H9 (cell line): ENCODE results near the gene PJA2. TPM values are rescaled to one million over a fixed set of nuclear protein-coding genes. Genes with fewer than 3 reads are reported as not detected.

ENCODE experiments used
- DNase-seq: peaks from one replicate; pipeline ENCODE4 v3.0.0-alpha.2; 2017
- H2AFZ ChIP-seq: one replicate; pipeline ENCODE4 v1.6.1; 2013; ENCODE audit warnings: mild to moderate bottlenecking, low read length, control low read depth, moderate library complexity
- H2AK5ac ChIP-seq: 2 replicates; pipeline ENCODE4 v1.6.1; 2013; ENCODE audit warnings: low read length, control low read depth, mixed read lengths; ENCODE audit not compliant: insufficient read length
- H2BK120ac ChIP-seq: one replicate; pipeline ENCODE4 v1.6.1; 2013; ENCODE audit warnings: low read depth, mild to moderate bottlenecking, low read length, control low read depth, inconsistent platforms; ENCODE audit not compliant: poor library complexity, severe bottlenecking
- H2BK12ac ChIP-seq: 2 replicates; pipeline ENCODE4 v1.6.1; 2013; ENCODE audit warnings: low read length, control low read depth, mixed read lengths, low read depth; ENCODE audit not compliant: insufficient read length
- H2BK15ac ChIP-seq: 2 replicates; pipeline ENCODE4 v1.6.1; 2013; ENCODE audit warnings: low read depth, low read length, control low read depth
- H2BK20ac ChIP-seq: one replicate; pipeline ENCODE4 v1.6.1; 2013; ENCODE audit warnings: low read depth, mild to moderate bottlenecking, low read length, control low read depth, inconsistent platforms; ENCODE audit not compliant: poor library complexity, severe bottlenecking
- H2BK5ac ChIP-seq: 2 replicates; pipeline ENCODE4 v1.6.1; 2013; ENCODE audit warnings: low read length, control low read depth, mixed read lengths; ENCODE audit not compliant: insufficient read length
- H3K14ac ChIP-seq: 2 replicates; pipeline ENCODE4 v1.6.1; 2013; ENCODE audit warnings: low read length, control low read depth; ENCODE audit not compliant: insufficient read depth
- H3K18ac ChIP-seq: 2 replicates; pipeline ENCODE4 v1.6.1; 2013; ENCODE audit warnings: low read depth, mild to moderate bottlenecking, mixed read lengths, low read length, control low read depth; ENCODE audit not compliant: insufficient read length
- H3K23ac ChIP-seq: 2 replicates; pipeline ENCODE4 v1.6.1; 2013; ENCODE audit warnings: low read length, control low read depth, mixed read lengths, low read depth; ENCODE audit not compliant: insufficient read length
- H3K23me2 ChIP-seq: 2 replicates; pipeline ENCODE4 v1.6.1; 2013; ENCODE audit warnings: low read depth, mild to moderate bottlenecking, mixed read lengths, low read length, control low read depth; ENCODE audit not compliant: insufficient read length, poor library complexity, severe bottlenecking
- H3K27ac ChIP-seq: 2 replicates; pipeline ENCODE4 v1.5.1; 2013; ENCODE audit warnings: low read length, control low read depth, mixed read lengths, low read depth; ENCODE audit not compliant: insufficient read length
- H3K27me3 ChIP-seq: 2 replicates; pipeline ENCODE4 v1.6.1; 2013; ENCODE audit warnings: low read length, control low read depth, inconsistent platforms; ENCODE audit not compliant: insufficient read depth
- H3K4ac ChIP-seq: 2 replicates; pipeline ENCODE4 v1.6.1; 2013; ENCODE audit warnings: low read depth, mild to moderate bottlenecking, control low read depth, inconsistent platforms, low read length, moderate library complexity
- H3K4me1 ChIP-seq: 2 replicates; pipeline ENCODE4 v1.6.1; 2013; ENCODE audit warnings: low read length, control low read depth, inconsistent platforms; ENCODE audit not compliant: insufficient read depth
- H3K4me2 ChIP-seq: 2 replicates; pipeline ENCODE4 v1.6.1; 2013; ENCODE audit warnings: low read length, control low read depth, mixed read lengths; ENCODE audit not compliant: insufficient read length, insufficient read depth
- H3K56ac ChIP-seq: 2 replicates; pipeline ENCODE4 v1.6.1; 2013; ENCODE audit warnings: low read depth, mild to moderate bottlenecking, mixed read lengths, low read length, control low read depth; ENCODE audit not compliant: insufficient read length
- H3K79me1 ChIP-seq: 2 replicates; pipeline ENCODE4 v1.6.1; 2013; ENCODE audit warnings: low read depth, mild to moderate bottlenecking, moderate library complexity, low read length, control low read depth, inconsistent platforms; ENCODE audit not compliant: insufficient read depth, poor library complexity, severe bottlenecking
- H3K79me2 ChIP-seq: 2 replicates; pipeline ENCODE4 v1.6.1; 2013; ENCODE audit warnings: low read length, control low read depth, inconsistent platforms; ENCODE audit not compliant: insufficient read depth
- H3K9ac ChIP-seq: 2 replicates; pipeline ENCODE4 v1.6.1; 2013; ENCODE audit warnings: low read length, control low read depth, mixed read lengths; ENCODE audit not compliant: insufficient read length; ENCODE audit errors: extremely low read depth
- H3K9me3 ChIP-seq: one replicate; pipeline ENCODE4 v1.6.1; 2013; ENCODE audit warnings: low read depth, low read length, inconsistent platforms; ENCODE audit not compliant: control insufficient read depth
- H3T11ph ChIP-seq: one replicate; pipeline ENCODE4 v1.6.1; 2013; ENCODE audit warnings: mild to moderate bottlenecking, low read length, control low read depth, inconsistent platforms
- H4K20me1 ChIP-seq: one replicate; pipeline ENCODE4 v1.6.1; 2013; ENCODE audit not compliant: control insufficient read depth, insufficient read length, insufficient read depth
- H4K5ac ChIP-seq: 2 replicates; pipeline ENCODE4 v1.6.1; 2013; ENCODE audit warnings: low read depth, mild to moderate bottlenecking, mixed read lengths, low read length, control low read depth; ENCODE audit not compliant: insufficient read length
- H4K8ac ChIP-seq: replicated peaks from 2 replicates; pipeline ENCODE4 v1.6.1; 2013; ENCODE audit warnings: low read length, control low read depth, mixed read lengths, low read depth; ENCODE audit not compliant: insufficient read length
- H4K91ac ChIP-seq: 2 replicates; pipeline ENCODE4 v1.6.1; 2013; ENCODE audit warnings: low read depth, mild to moderate bottlenecking, moderate library complexity, mixed read lengths, low read length, control low read depth; ENCODE audit not compliant: insufficient read length
- H3K27ac Mint-ChIP-seq, 3 experiments: 2 replicates in 2 of 3; 3 replicates in 1 of 3; pipeline ENCODE4 v1.8.0; 2020 to 2021; ENCODE audit warnings: mixed read lengths in 3 of 3, mild to moderate bottlenecking in 1 of 3, moderate library complexity in 1 of 3
- H3K27me3 Mint-ChIP-seq: 2 replicates; pipeline ENCODE4 v1.8.0; 2021; ENCODE audit warnings: low read depth, mild to moderate bottlenecking, moderate library complexity, mixed read lengths
- H3K36me3 Mint-ChIP-seq, 3 experiments: 2 replicates in 2 of 3; 3 replicates in 1 of 3; pipeline ENCODE4 v1.8.0; 2020 to 2021; ENCODE audit warnings: low read depth in 3 of 3, mixed read lengths in 3 of 3; ENCODE audit not compliant: insufficient read depth in 1 of 3
- H3K4me1 Mint-ChIP-seq, 2 experiments: 2 replicates each; pipeline ENCODE4 v1.8.0; 2020; ENCODE audit warnings: mixed read lengths in 2 of 2
- H3K4me3 Mint-ChIP-seq, 2 experiments: 2 replicates in 1 of 2; 3 replicates in 1 of 2; pipeline ENCODE4 v1.8.0; 2020 to 2021; ENCODE audit warnings: mild to moderate bottlenecking in 2 of 2, mixed read lengths in 2 of 2, moderate library complexity in 1 of 2
- H3K9me3 Mint-ChIP-seq, 2 experiments: 2 replicates in 1 of 2; 3 replicates in 1 of 2; pipeline ENCODE4 v1.8.0; 2020; ENCODE audit warnings: mild to moderate bottlenecking in 2 of 2, mixed read lengths in 2 of 2, moderate library complexity in 1 of 2
- CTCF ChIP-seq: fragments of 200-600 bp; sonication (generic); conservative IDR thresholded peaks from 3 replicates; pipeline ENCODE4 v1.8.0; 2021; ENCODE audit warnings: antibody characterized with exemption, mild to moderate bottlenecking
- WGBS: extraction: QIAGEN DNeasy Blood & Tissue Kit; methylation state at CpG from one replicate; pipeline ENCODE4 v1.1.7; 2013; ENCODE audit warnings: missing lambda C conversion rate, low lambda C conversion rate, mixed read lengths; ENCODE audit not compliant: insufficient read length; ENCODE audit errors: extremely low coverage; 5-methylcytosine and 5-hydroxymethylcytosine counted together
- total RNA-seq: library from RNA; stranded (reverse); gene quantifications from 2 replicates; pipeline ENCODE4 v1.2.1, GENCODE V29; 2021

Gene PJA2
- total RNA-seq, 1 experiment from 2014 or later: 41.5 TPM

- Mint-ChIP-seq H3K27me3 (no peaks in the 10 kb centered on the region), H3K27ac (no peak overlapping the region), H3K36me3 (peaks cover 0 to 2% (median 0%) of the 10 kb centered on the region in 3 experiments; a peak in 1 of 7 replicates), H3K9me3 (no peaks in the 10 kb centered on the region), H3K4me1 (peaks cover 0 to 3% of the 10 kb centered on the region in 2 experiments; a peak in 1 of 4 replicates), H3K4me3 (no peak overlapping the region)
- H4K5ac ChIP-seq: no peak overlapping the region
- H2BK5ac ChIP-seq: no peak overlapping the region
- no peak for DNase-seq
- H3K9me3 ChIP-seq: no peaks in the 10 kb centered on the region
- H3K27me3 ChIP-seq: no peaks in the 10 kb centered on the region
- H2AFZ ChIP-seq: no peak overlapping the region
- H3K9ac ChIP-seq: no peak overlapping the region
- no CpG with 5 or more reads among the region's 9 CpGs for WGBS
- no peak overlapping the region for H2BK15ac ChIP-seq
- H4K91ac ChIP-seq: no peak overlapping the region
- no peak overlapping the region for H2BK120ac ChIP-seq
- no peak overlapping the region for H3K18ac ChIP-seq
- TF ChIP-seq CTCF: no peak
- no peaks in the 10 kb centered on the region for H3K79me2 ChIP-seq
- no peak overlapping the region for H3K4ac ChIP-seq
- no peak overlapping the region for H3T11ph ChIP-seq
- no peak overlapping the region for H3K23ac ChIP-seq
- H3K56ac ChIP-seq: no peak overlapping the region
- H4K8ac ChIP-seq: no peak overlapping the region
- H3K27ac ChIP-seq: no peak overlapping the region
- H3K14ac ChIP-seq: no peak overlapping the region
- H3K23me2 ChIP-seq: no peaks in the 10 kb centered on the region
- H2BK12ac ChIP-seq: no peak overlapping the region
- no peak overlapping the region for H2BK20ac ChIP-seq
- no peak overlapping the region for H2AK5ac ChIP-seq
- no peak overlapping the region for H3K4me2 ChIP-seq
- H3K4me1 ChIP-seq: no peaks in the 10 kb centered on the region
- H4K20me1 ChIP-seq: no peaks in the 10 kb centered on the region
- no peaks in the 10 kb centered on the region for H3K79me1 ChIP-seq
Measured at GRCh38 chr5:109318455-109319108, 91.2 kb downstream of the PJA2 start.
